Muscle of back (tissue), 11 donors: ENCODE measurements around the gene STK32B. TPM values are rescaled to one million over a fixed set of nuclear protein-coding genes. Genes with fewer than 3 reads are reported as not detected.
A peak's percentile ranks its signal among the peaks of the same experiment; 100 is the strongest.

Experiments used
- DNase-seq, 3 donors: peaks; one replicate each; pipeline versions ENCODE4 v3.0.0 to v3.0.0-alpha.2; 2013
- polyA plus RNA-seq, 10 donors: library from polyadenylated mRNA; unstranded; fragments of 120-200 nt; gene quantifications; one replicate each; pipeline ENCODE4 v1.2.1, GENCODE V29; 2013; ENCODE audit not compliant: insufficient read length in 10 of 10

The STK32B gene
- polyA plus RNA-seq, 10 donors = 5.6 to 13.3 (median 7.3) TPM

- no peak for DNase-seq
Measured at GRCh38 chr4:5122114-5122513, 70.8 kb downstream of the STK32B start.

GRCh38 chr4:5124876-5125275, 73.6 kb downstream of the STK32B start:
- no peak for DNase-seq

- DNase-seq = peak in 2 of 3 donors; percentile 23 to 51
Measured at GRCh38 chr4:5125321-5125720, 74.0 kb downstream of the STK32B start.

- peak in 2 of 3 donors; percentile 26 to 53 for DNase-seq
Measured at GRCh38 chr4:5126231-5126630, 75.0 kb downstream of the STK32B start.

GRCh38 chr4:5126857-5127256, 75.6 kb downstream of the STK32B start:
- DNase-seq = no peak

GRCh38 chr4:5127556-5127955, 76.3 kb downstream of the STK32B start:
- DNase-seq = peak in 2 of 3 donors; percentile 30 to 63

- no peak for DNase-seq
Measured at GRCh38 chr4:5128569-5128968, 77.3 kb downstream of the STK32B start.

- DNase-seq = no peak
Measured at GRCh38 chr4:5133201-5133600, 81.9 kb downstream of the STK32B start.

- no peak for DNase-seq
Measured at GRCh38 chr4:5133933-5134594, 82.8 kb downstream of the STK32B start.

- DNase-seq = no peak
Measured at GRCh38 chr4:5134620-5135019, 83.3 kb downstream of the STK32B start.

GRCh38 chr4:5137226-5137625, 85.9 kb downstream of the STK32B start:
- DNase-seq = no peak

GRCh38 chr4:5137927-5138326, 86.6 kb downstream of the STK32B start:
- no peak for DNase-seq

- DNase-seq = no peak
Measured at GRCh38 chr4:5138389-5138788, 87.1 kb downstream of the STK32B start.

GRCh38 chr4:5139141-5139540, 87.9 kb downstream of the STK32B start:
- DNase-seq = no peak

GRCh38 chr4:5141802-5142201, 90.5 kb downstream of the STK32B start:
- no peak for DNase-seq

- DNase-seq = peak in 2 of 3 donors; percentile 12 to 39
Measured at GRCh38 chr4:5142726-5143125, 91.4 kb downstream of the STK32B start.

GRCh38 chr4:5143306-5143861, 92.1 kb downstream of the STK32B start:
- no peak for DNase-seq

GRCh38 chr4:5143940-5144339, 92.7 kb downstream of the STK32B start:
- DNase-seq = no peak

GRCh38 chr4:5144384-5144783, 93.1 kb downstream of the STK32B start:
- no peak for DNase-seq

- DNase-seq = no peak
Measured at GRCh38 chr4:5146248-5146647, 95.0 kb downstream of the STK32B start.

GRCh38 chr4:5152521-5152920, 101.2 kb downstream of the STK32B start:
- DNase-seq = no peak

GRCh38 chr4:5156682-5157081, 105.4 kb downstream of the STK32B start:
- DNase-seq = peak; percentile 19 to 65 (median 42)

GRCh38 chr4:5157791-5158770, 106.8 kb downstream of the STK32B start:
- no peak for DNase-seq
